Body of pancreas (tissue), 4 donors: ENCODE results near the gene HNRNPR. TPM values are rescaled to one million over a fixed set of nuclear protein-coding genes. Genes with fewer than 3 reads are reported as not detected.
"Not testable (repeated sequence)": the region's sequence is repeated elsewhere in the genome, so short reads cannot be mapped to it uniquely, and the experiment has no call there.

Experiments
- ATAC-seq: fragments of 150-250 bp; one replicate; pipeline ENCODE4 v1.9.1; 2016
- DNase-seq, 4 donors: peaks; one replicate each; pipeline ENCODE4 v3.0.0-alpha.2; 2019
- H3K27ac ChIP-seq, 4 donors: fragments of 200-600 bp; sonication (generic); 1 replicate in 3 of 4; 2 replicates in 1 of 4; pipeline versions ENCODE4 v1.5.1 to v1.6.1; 2016 to 2019; ENCODE audit warnings: mild to moderate bottlenecking in 1 of 4, mixed read lengths in 1 of 4, moderate library complexity in 1 of 4
- H3K27me3 ChIP-seq, 2 donors: fragments of 200-600 bp; sonication (generic); one replicate each; pipeline ENCODE4 v1.6.0; 2016; ENCODE audit warnings: mild to moderate bottlenecking in 1 of 2
- H3K36me3 ChIP-seq, 2 donors: fragments of 200-600 bp; sonication (generic); replicated peaks in 1 of 2; 2 replicates each; pipeline ENCODE4 v1.5.1; 2016; ENCODE audit warnings: low read depth in 2 of 2; ENCODE audit not compliant: insufficient read depth in 1 of 2
- H3K4me1 ChIP-seq: fragments of 200-600 bp; sonication (generic); one replicate; pipeline ENCODE4 v1.6.0; 2016
- H3K4me3 ChIP-seq, 2 donors: fragments of 200-600 bp; sonication (generic); 1 replicate in 1 of 2; 2 replicates in 1 of 2; pipeline ENCODE4 v1.5.1; 2016 to 2019
- H3K9me3 ChIP-seq, 3 donors: fragments of 200-600 bp; sonication (generic); 1 replicate in 2 of 3; 2 replicates in 1 of 3; pipeline ENCODE4 v1.5.1; 2016
- CTCF ChIP-seq, 7 experiments: fragments of 450-650 bp in 4 of 7; fragments of 200-600 bp in 3 of 7; sonication (generic) in 3 of 7; IDR thresholded peaks; one replicate each; pipeline ENCODE4 v1.5.1; 2016 to 2019; ENCODE audit warnings: antibody characterized with exemption in 7 of 7
- POLR2A ChIP-seq, 3 donors: fragments of 450-650 bp; IDR thresholded peaks; one replicate each; pipeline ENCODE4 v1.6.1; 2016; ENCODE audit warnings: antibody characterized with exemption in 3 of 3, mild to moderate bottlenecking in 2 of 3
- WGBS, 2 donors: methylation state at CpG; one replicate each; pipeline ENCODE4 v1.1.5; 2017; 5-methylcytosine and 5-hydroxymethylcytosine counted together
- intact Hi-C: fragments of 100-400 bp; cut with DNase I; formaldehyde crosslinking; loops from one replicate; pipeline ENCODE4 v1.15.1; 2023
- total RNA-seq, 2 donors: library from RNA; depleted of rRNA; stranded (reverse); fragments of >200 nt; gene quantifications; one replicate each; pipeline ENCODE4 v1.1.0, GENCODE V29; 2016

HNRNPR gene
- total RNA-seq, 2 donors from 2014 or later = 34.2 to 41.2 TPM

DNA sequence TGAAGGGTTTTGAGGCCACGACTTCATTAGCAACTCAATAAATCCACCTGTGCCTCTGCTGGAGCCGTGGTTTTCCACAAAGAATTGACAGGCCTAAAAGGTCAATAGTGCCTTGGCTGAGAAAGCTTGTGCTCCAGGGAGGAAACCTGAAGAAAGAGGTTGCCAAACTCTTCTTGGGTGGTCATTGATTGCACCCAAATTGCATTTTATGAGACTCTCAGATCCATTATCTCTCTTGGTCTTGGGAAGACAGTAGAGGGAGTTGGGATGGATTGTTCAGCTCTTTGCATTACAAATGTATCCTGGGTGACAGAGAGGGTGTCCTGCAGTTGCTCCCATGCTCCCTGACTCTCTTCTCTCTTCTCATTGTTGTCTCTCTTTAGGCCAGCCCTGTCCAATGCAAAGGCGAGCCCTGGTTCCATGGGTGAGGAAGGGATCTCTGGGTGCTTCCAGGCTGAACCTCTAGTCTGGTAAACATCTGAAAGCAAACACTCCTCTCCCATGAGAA, 80.7 kb downstream of the HNRNPR start:
- DNase-seq = no peak
- no peaks in the 10 kb centered on the region for H3K9me3 ChIP-seq
- no peak for ATAC-seq
- no peak for TF ChIP-seq POLR2A (IDR thresholded peaks at IDR 0.05)
- TF ChIP-seq CTCF (IDR thresholded peaks at IDR 0.05) = no peak
- no peak overlapping the region for H3K27ac ChIP-seq
- 61 to 65% methylated on average over 3 of the region's 3 CpGs for WGBS, 2 donors
- no peaks in the 10 kb centered on the region for H3K4me1 ChIP-seq
- intact Hi-C loops = no loop called here
- H3K4me3 ChIP-seq = no peak overlapping the region
- no peaks in the 10 kb centered on the region for H3K36me3 ChIP-seq
- H3K27me3 ChIP-seq = no peaks in the 10 kb centered on the region

DNA sequence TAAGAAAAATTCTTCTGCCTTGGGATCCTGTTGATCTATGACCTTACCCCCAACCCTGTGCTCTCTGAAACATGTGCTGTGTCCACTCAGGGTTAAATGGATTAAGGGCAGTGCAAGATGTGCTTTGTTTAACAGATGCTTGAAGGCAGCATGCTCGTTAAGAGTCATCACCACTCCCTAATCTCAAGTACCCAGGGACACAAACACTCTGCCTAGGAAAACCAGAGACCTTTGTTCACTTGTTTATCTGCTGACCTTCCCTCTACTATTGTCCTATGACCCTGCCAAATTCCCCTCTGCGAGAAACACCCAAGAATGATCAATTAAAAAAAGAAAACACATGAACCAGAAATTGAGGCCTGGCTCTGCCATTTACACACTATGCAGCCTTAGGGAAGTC, 86.0 kb downstream of the HNRNPR start:
- ATAC-seq, H3K4me3 ChIP-seq, H3K9me3 ChIP-seq, H3K4me1 ChIP-seq, intact Hi-C loops, H3K27ac ChIP-seq, H3K36me3 ChIP-seq, H3K27me3 ChIP-seq, DNase-seq: not testable (repeated sequence)
- WGBS, 2 donors = 47 to 56% methylated on average over 1 to 2 of the region's 2 CpGs

- H3K27ac ChIP-seq, intact Hi-C loops, H3K4me1 ChIP-seq, H3K4me3 ChIP-seq, H3K9me3 ChIP-seq, H3K36me3 ChIP-seq, H3K27me3 ChIP-seq, ATAC-seq, DNase-seq: not testable (repeated sequence)
- WGBS, 2 donors = 89 to 100% methylated on average over 2 to 26 of the region's 34 CpGs
Measured at GRCh38 chr1:23257371-23257770, 86.7 kb downstream of the HNRNPR start.

Other genes starting within 250 kb of the HNRNPR start
- 1 to 10 TPM; 4.6 to 8.0 TPM for gene LUZP1, start 175.4 kb downstream of the HNRNPR start, total RNA-seq
- gene HTR1D, start 126.8 kb downstream of the HNRNPR start, total RNA-seq = not detected
- 10 to 100 TPM in 1 of 2 donors, 1 to 10 TPM in 1; 8.6 to 18.5 TPM for gene ZNF436, start 25.6 kb upstream of the HNRNPR start, total RNA-seq
- 100 to 1,000 TPM; 110 to 140 TPM for gene TCEA3, start 80.5 kb upstream of the HNRNPR start, total RNA-seq
- 10 to 100 TPM; 27.4 to 39.4 TPM for gene ASAP3, start 139.9 kb upstream of the HNRNPR start, total RNA-seq
- gene E2F2, start 186.9 kb upstream of the HNRNPR start, total RNA-seq = under 1 TPM in 1 of 2 donors, not detected in 1; under 0.01 TPM
- gene ID3, start 215.2 kb upstream of the HNRNPR start, total RNA-seq = 100 to 1,000 TPM in 1 of 2 donors, 10 to 100 TPM in 1; 65.9 to 118 TPM